ENCODE measurements around the gene MRPL10.

The MRPL10 gene

DNA sequence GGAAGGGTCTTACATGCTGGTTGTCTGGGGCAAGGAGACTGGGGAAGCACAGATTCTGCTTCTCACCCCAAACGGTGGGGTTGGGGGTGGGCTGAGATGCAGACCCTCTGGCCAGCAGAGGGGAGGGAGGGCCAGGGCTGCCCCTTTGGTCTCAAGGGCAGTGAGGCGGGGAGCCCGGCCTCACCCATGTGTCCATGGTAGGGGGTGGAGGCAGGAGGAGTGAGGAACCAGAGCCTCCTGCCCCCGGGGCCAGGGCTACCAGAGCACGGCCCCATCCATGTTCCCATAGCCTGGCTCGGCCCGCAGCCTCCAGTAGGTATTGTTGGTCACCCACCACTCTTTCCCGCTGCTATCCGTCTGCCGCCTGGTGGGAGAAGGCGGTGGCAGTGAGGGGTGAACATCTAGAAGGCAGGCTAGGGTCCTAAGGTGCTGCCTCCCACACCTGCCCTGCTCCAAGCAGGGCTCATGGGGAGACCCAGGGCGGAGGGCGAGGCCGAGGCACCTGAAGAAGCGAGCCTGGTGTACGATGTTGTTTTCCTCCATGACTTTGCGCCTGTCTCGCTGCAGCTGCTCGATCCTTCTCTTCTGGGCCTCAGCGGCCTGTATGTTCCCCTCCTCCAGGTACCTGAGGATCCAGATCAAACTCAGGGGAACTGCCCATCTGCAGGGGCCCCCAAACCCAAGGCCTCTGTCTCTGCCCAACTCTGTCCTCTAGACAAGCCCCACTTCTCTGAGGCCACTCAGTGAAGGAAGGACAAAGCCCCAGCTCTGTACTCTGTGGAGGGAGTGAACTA lies 23.1 kb downstream of the MRPL10 start:
- no peak for ATAC-seq
- TF ChIP-seq, protein P1, sequence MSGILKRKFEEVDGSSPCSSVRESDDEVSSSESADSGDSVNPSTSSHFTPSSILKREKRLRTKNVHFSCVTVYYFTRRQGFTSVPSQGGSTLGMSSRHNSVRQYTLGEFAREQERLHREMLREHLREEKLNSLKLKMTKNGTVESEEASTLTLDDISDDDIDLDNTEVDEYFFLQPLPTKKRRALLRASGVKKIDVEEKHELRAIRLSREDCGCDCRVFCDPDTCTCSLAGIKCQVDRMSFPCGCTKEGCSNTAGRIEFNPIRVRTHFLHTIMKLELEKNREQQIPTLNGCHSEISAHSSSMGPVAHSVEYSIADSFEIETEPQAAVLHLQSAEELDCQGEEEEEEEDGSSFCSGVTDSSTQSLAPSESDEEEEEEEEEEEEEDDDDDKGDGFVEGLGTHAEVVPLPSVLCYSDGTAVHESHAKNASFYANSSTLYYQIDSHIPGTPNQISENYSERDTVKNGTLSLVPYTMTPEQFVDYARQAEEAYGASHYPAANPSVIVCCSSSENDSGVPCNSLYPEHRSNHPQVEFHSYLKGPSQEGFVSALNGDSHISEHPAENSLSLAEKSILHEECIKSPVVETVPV (CRISPR knock-in tag; IDR thresholded peaks at IDR 0.05), result no peak
- TF ChIP-seq ZC3H10 (CRISPR knock-in tag; IDR thresholded peaks at IDR 0.05) (no peak), GLIS3 (CRISPR knock-in tag; IDR thresholded peaks at IDR 0.05) (no peak), ESRRG (CRISPR knock-in tag; IDR thresholded peaks at IDR 0.05) (no peak), BACH2 (CRISPR knock-in tag; IDR thresholded peaks at IDR 0.05; ENCODE audit: borderline replicate concordance) (no peak), ZFP30 (CRISPR knock-in tag; IDR thresholded peaks at IDR 0.05) (no peak), CSDC2 (CRISPR knock-in tag; IDR thresholded peaks at IDR 0.05) (no peak), ZNF70 (CRISPR knock-in tag; IDR thresholded peaks at IDR 0.05) (no peak), TOX (CRISPR knock-in tag; IDR thresholded peaks at IDR 0.05; ENCODE audit: borderline replicate concordance) (no peak), ZNF565 (CRISPR knock-in tag; conservative IDR thresholded peaks at IDR 0.05; ENCODE audit: low read depth) (no peak), ZNF8 (CRISPR knock-in tag; IDR thresholded peaks at IDR 0.05) (no peak), PPARA (CRISPR knock-in tag; IDR thresholded peaks at IDR 0.05; ENCODE audit: borderline replicate concordance) (no peak), OSR1 (CRISPR knock-in tag; IDR thresholded peaks at IDR 0.05) (no peak), RARB (CRISPR knock-in tag; IDR thresholded peaks at IDR 0.05) (no peak)
- TF ChIP-seq, protein P2, sequence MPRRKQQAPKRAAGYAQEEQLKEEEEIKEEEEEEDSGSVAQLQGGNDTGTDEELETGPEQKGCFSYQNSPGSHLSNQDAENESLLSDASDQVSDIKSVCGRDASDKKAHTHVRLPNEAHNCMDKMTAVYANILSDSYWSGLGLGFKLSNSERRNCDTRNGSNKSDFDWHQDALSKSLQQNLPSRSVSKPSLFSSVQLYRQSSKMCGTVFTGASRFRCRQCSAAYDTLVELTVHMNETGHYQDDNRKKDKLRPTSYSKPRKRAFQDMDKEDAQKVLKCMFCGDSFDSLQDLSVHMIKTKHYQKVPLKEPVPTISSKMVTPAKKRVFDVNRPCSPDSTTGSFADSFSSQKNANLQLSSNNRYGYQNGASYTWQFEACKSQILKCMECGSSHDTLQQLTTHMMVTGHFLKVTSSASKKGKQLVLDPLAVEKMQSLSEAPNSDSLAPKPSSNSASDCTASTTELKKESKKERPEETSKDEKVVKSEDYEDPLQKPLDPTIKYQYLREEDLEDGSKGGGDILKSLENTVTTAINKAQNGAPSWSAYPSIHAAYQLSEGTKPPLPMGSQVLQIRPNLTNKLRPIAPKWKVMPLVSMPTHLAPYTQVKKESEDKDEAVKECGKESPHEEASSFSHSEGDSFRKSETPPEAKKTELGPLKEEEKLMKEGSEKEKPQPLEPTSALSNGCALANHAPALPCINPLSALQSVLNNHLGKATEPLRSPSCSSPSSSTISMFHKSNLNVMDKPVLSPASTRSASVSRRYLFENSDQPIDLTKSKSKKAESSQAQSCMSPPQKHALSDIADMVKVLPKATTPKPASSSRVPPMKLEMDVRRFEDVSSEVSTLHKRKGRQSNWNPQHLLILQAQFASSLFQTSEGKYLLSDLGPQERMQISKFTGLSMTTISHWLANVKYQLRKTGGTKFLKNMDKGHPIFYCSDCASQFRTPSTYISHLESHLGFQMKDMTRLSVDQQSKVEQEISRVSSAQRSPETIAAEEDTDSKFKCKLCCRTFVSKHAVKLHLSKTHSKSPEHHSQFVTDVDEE (CRISPR knock-in tag; IDR thresholded peaks at IDR 0.05), result no peak
- TF ChIP-seq, protein P3, sequence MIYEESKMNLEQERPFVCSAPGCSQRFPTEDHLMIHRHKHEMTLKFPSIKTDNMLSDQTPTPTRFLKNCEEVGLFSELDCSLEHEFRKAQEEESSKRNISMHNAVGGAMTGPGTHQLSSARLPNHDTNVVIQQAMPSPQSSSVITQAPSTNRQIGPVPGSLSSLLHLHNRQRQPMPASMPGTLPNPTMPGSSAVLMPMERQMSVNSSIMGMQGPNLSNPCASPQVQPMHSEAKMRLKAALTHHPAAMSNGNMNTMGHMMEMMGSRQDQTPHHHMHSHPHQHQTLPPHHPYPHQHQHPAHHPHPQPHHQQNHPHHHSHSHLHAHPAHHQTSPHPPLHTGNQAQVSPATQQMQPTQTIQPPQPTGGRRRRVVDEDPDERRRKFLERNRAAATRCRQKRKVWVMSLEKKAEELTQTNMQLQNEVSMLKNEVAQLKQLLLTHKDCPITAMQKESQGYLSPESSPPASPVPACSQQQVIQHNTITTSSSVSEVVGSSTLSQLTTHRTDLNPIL (CRISPR knock-in tag; IDR thresholded peaks at IDR 0.05; ENCODE audit: low read depth), result no peak

DNA sequence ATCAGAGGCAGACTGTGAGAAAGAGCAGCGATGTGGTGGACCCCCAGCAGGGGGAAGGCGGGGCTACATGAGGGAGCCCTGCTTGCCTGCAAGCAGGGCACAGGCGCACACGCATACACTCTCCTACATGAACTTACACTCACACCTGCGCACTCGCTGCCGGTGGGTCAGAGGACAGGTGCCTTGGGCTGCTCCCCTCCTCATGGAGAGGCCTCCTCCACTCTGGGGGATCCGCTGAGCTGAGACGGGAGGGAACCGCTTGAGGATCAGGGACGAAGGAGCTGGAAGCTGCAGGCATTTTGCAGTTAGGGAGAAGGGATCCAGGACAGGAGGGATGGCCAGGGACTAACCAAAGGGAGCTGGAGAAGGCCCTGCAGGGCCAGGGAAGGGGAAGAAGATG lies 23.9 kb downstream of the MRPL10 start:
- ATAC-seq, result no peak
- TF ChIP-seq ZNF565 (CRISPR knock-in tag; conservative IDR thresholded peaks at IDR 0.05; ENCODE audit: low read depth), result no peak

DNA sequence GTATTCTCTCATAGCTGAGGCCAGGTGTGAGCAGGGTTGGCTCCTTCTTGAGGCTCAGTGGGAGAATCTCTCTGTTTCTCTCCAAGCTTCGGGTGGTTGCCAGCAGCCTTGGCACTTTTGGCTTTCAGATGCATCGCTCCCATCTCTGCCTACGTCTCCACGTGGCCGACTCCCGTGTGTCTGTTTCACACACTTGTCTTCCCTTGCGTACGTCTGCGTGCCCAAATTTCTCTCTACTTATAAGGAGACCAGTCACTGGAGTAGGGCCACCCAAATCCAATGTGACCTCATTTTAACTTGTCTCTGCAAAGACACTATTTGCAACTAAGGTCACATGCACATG lies 24.5 kb downstream of the MRPL10 start:
- ATAC-seq, result no peak
- TF ChIP-seq PPARA (CRISPR knock-in tag; IDR thresholded peaks at IDR 0.05; ENCODE audit: borderline replicate concordance) (no peak), SNAI2 (CRISPR knock-in tag; IDR thresholded peaks at IDR 0.05) (no peak), CSDC2 (CRISPR knock-in tag; IDR thresholded peaks at IDR 0.05) (no peak), RARB (CRISPR knock-in tag; IDR thresholded peaks at IDR 0.05) (no peak), ISL1 (CRISPR knock-in tag; IDR thresholded peaks at IDR 0.05) (no peak), ZNF8 (CRISPR knock-in tag; IDR thresholded peaks at IDR 0.05) (no peak), ZC3H10 (CRISPR knock-in tag; IDR thresholded peaks at IDR 0.05) (no peak), ZNF565 (CRISPR knock-in tag; conservative IDR thresholded peaks at IDR 0.05; ENCODE audit: low read depth) (no peak), OSR1 (CRISPR knock-in tag; IDR thresholded peaks at IDR 0.05) (no peak), ARNTL (CRISPR knock-in tag; IDR thresholded peaks at IDR 0.05; ENCODE audit: borderline replicate concordance, low read depth) (no peak), BACH2 (CRISPR knock-in tag; IDR thresholded peaks at IDR 0.05; ENCODE audit: borderline replicate concordance) (no peak), ZNF70 (CRISPR knock-in tag; IDR thresholded peaks at IDR 0.05) (no peak), ESRRG (CRISPR knock-in tag; IDR thresholded peaks at IDR 0.05) (no peak), TCF4 (CRISPR knock-in tag; IDR thresholded peaks at IDR 0.05; ENCODE audit: borderline replicate concordance) (no peak), ZFP3 (CRISPR knock-in tag; IDR thresholded peaks at IDR 0.05) (no peak), ZFP30 (CRISPR knock-in tag; IDR thresholded peaks at IDR 0.05) (no peak)
- TF ChIP-seq, protein P1 (CRISPR knock-in tag; IDR thresholded peaks at IDR 0.05), result no peak
- TF ChIP-seq, protein P2 (CRISPR knock-in tag; IDR thresholded peaks at IDR 0.05), result no peak
- TF ChIP-seq, protein P4, sequence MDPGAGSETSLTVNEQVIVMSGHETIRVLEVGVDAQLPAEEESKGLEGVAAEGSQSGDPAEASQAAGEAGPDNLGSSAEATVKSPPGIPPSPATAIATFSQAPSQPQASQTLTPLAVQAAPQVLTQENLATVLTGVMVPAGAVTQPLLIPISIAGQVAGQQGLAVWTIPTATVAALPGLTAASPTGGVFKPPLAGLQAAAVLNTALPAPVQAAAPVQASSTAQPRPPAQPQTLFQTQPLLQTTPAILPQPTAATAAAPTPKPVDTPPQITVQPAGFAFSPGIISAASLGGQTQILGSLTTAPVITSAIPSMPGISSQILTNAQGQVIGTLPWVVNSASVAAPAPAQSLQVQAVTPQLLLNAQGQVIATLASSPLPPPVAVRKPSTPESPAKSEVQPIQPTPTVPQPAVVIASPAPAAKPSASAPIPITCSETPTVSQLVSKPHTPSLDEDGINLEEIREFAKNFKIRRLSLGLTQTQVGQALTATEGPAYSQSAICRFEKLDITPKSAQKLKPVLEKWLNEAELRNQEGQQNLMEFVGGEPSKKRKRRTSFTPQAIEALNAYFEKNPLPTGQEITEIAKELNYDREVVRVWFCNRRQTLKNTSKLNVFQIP (CRISPR knock-in tag; IDR thresholded peaks at IDR 0.05; ENCODE audit: borderline replicate concordance, low read depth), result no peak
